ENCODE measurements around the gene MSI2.
A peak's percentile ranks its signal among the peaks of the same experiment; 100 is the strongest.

The MSI2 gene

DNA sequence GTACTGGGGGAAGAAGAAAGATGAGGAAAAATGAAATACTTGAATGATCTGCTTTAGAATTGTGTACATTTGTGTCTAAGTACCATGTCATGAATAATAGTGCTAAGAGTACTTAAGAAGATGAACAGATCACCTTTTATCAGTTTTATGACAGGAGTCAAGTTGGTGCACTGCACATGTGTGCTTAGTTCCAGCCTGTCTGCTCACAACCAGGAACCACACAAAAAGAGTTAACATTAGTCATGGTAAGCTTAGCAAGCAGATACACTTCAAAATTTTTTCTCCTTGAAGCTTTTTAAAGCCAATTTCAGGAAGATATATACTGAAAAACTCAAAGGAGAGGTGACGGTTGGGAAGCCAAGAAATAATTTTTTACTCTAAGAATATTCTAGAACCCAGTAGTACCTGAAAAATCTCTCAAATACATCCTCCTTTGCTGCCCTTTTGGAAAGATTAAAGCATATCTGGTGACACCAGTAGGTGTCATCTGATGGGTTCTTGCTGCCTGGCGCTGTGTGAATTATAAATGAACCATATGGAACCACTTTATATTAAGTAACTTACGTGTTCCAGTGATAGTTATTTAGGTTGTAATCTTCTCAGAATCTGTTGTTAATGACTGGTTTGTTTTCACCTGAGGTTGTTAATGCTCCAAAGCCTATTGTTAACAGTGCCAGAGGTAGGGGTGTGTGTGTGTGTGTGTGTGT is 93.4 kb downstream of the MSI2 start:
- Histone ChIP-seq H2AFZ (ENCODE audit: low read depth, low read length, severe bottlenecking) (no peak overlapping the region), H3K9ac (ENCODE audit: low read length) (no peak overlapping the region), H3K4me3 (ENCODE audit: insufficient read depth, low read length, poor library complexity, severe bottlenecking) (no peak overlapping the region), H3K4me2 (ENCODE audit: low read depth, low read length, poor library complexity, severe bottlenecking) (no peak overlapping the region), H3K79me2 (ENCODE audit: insufficient read depth, low read length) (peaks cover 15% of the 10 kb centered on the region), H3K36me3 (ENCODE audit: low read length) (no peaks in the 10 kb centered on the region; the same call in 1 of the 2 replicates), H3K27me3 (ENCODE audit: low read length) (no peaks in the 10 kb centered on the region), H3K9me3 (ENCODE audit: insufficient read depth, low read length) (no peaks in the 10 kb centered on the region), H3K9me2 (replicated peaks; ENCODE audit: insufficient read depth, low read length) (no peaks in the 10 kb centered on the region), H4K20me1 (ENCODE audit: low read depth, low read length) (no peaks in the 10 kb centered on the region), H3K27ac (ENCODE audit: low read depth, low read length) (no peak overlapping the region), H3F3A (ENCODE audit: insufficient read depth) (peaks cover 20% of the 10 kb centered on the region)
- TF ChIP-seq EZH2phosphoT487 (conservative IDR thresholded peaks at IDR 0.05; ENCODE audit: low read length): no peak

GRCh38 chr17:57350266-57350665 is 93.9 kb downstream of the MSI2 start:
- H3K4me3 ChIP-seq (ENCODE audit: insufficient read depth, low read length, poor library complexity, severe bottlenecking): no peak overlapping the region
- no peak overlapping the region for H3K9ac ChIP-seq (ENCODE audit: low read length)
- no peak overlapping the region for H3K27ac ChIP-seq (ENCODE audit: low read depth, low read length)
- peaks cover 25% of the 10 kb centered on the region for H3F3A ChIP-seq (ENCODE audit: insufficient read depth)
- TF ChIP-seq, protein P1, sequence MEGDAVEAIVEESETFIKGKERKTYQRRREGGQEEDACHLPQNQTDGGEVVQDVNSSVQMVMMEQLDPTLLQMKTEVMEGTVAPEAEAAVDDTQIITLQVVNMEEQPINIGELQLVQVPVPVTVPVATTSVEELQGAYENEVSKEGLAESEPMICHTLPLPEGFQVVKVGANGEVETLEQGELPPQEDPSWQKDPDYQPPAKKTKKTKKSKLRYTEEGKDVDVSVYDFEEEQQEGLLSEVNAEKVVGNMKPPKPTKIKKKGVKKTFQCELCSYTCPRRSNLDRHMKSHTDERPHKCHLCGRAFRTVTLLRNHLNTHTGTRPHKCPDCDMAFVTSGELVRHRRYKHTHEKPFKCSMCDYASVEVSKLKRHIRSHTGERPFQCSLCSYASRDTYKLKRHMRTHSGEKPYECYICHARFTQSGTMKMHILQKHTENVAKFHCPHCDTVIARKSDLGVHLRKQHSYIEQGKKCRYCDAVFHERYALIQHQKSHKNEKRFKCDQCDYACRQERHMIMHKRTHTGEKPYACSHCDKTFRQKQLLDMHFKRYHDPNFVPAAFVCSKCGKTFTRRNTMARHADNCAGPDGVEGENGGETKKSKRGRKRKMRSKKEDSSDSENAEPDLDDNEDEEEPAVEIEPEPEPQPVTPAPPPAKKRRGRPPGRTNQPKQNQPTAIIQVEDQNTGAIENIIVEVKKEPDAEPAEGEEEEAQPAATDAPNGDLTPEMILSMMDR (IDR thresholded peaks at IDR 0.05; ENCODE audit: insufficient read depth, low read length, poor library complexity, severe bottlenecking): no peak
- TF ChIP-seq EZH2phosphoT487 (conservative IDR thresholded peaks at IDR 0.05; ENCODE audit: low read length): no peak
- no peaks in the 10 kb centered on the region for H3K27me3 ChIP-seq (ENCODE audit: low read length)
- H4K20me1 ChIP-seq (ENCODE audit: low read depth, low read length): no peaks in the 10 kb centered on the region
- peaks cover 13% of the 10 kb centered on the region for H3K79me2 ChIP-seq (ENCODE audit: insufficient read depth, low read length)
- H2AFZ ChIP-seq (ENCODE audit: low read depth, low read length, severe bottlenecking): no peak overlapping the region
- no peaks in the 10 kb centered on the region for H3K9me3 ChIP-seq (ENCODE audit: insufficient read depth, low read length)
- no peaks in the 10 kb centered on the region for H3K9me2 ChIP-seq (replicated peaks; ENCODE audit: insufficient read depth, low read length)
- no peak overlapping the region for H3K4me2 ChIP-seq (ENCODE audit: low read depth, low read length, poor library complexity, severe bottlenecking)
- H3K36me3 ChIP-seq (ENCODE audit: low read length): no peaks in the 10 kb centered on the region; the same call in 1 of the 2 replicates

DNA sequence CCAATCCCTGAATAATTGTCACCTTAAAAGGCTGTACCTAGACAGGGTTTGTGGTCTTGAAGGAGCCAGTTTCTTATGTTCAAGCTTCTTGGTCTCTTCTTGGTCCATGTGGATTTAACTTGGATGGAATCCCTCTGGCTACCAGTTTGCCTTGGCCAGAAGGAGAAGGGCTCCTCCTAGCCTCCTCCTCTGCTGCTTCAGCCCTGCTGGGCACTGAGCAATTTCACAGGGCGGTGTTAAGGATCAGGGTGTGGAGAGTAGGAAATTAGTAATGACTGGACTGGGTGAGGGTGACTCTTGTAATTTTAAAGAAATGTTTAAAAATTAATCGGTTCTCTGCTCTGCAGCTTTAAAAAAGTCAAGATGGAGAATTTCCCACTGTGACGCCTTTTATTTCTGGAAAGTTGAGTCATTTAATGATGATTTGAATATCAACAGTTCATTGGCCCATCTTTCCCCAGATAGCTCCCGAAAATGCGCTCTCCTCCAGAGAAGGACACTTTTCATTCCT is 96.4 kb downstream of the MSI2 start:
- H3K9me3 ChIP-seq (ENCODE audit: insufficient read depth, low read length): no peaks in the 10 kb centered on the region
- peak overlapping the region; percentile 99; the same call in 1 of the 2 replicates for H3K27ac ChIP-seq (ENCODE audit: low read depth, low read length)
- no peak overlapping the region for H3K9ac ChIP-seq (ENCODE audit: low read length)
- H3K9me2 ChIP-seq (replicated peaks; ENCODE audit: insufficient read depth, low read length): no peaks in the 10 kb centered on the region
- H4K20me1 ChIP-seq (ENCODE audit: low read depth, low read length): no peaks in the 10 kb centered on the region
- peaks cover 12% of the 10 kb centered on the region for H3K79me2 ChIP-seq (ENCODE audit: insufficient read depth, low read length)
- H3F3A ChIP-seq (ENCODE audit: insufficient read depth): peaks cover 50% of the 10 kb centered on the region
- H3K4me2 ChIP-seq (ENCODE audit: low read depth, low read length, poor library complexity, severe bottlenecking): no peak overlapping the region
- no peak overlapping the region for H3K4me3 ChIP-seq (ENCODE audit: insufficient read depth, low read length, poor library complexity, severe bottlenecking)
- TF ChIP-seq EZH2phosphoT487 (conservative IDR thresholded peaks at IDR 0.05; ENCODE audit: low read length): no peak
- TF ChIP-seq, protein P1 (IDR thresholded peaks at IDR 0.05; ENCODE audit: insufficient read depth, low read length, poor library complexity, severe bottlenecking): no peak
- no peaks in the 10 kb centered on the region for H3K27me3 ChIP-seq (ENCODE audit: low read length)
- no peak overlapping the region for H2AFZ ChIP-seq (ENCODE audit: low read depth, low read length, severe bottlenecking)
- no peaks in the 10 kb centered on the region for H3K36me3 ChIP-seq (ENCODE audit: low read length)

DNA sequence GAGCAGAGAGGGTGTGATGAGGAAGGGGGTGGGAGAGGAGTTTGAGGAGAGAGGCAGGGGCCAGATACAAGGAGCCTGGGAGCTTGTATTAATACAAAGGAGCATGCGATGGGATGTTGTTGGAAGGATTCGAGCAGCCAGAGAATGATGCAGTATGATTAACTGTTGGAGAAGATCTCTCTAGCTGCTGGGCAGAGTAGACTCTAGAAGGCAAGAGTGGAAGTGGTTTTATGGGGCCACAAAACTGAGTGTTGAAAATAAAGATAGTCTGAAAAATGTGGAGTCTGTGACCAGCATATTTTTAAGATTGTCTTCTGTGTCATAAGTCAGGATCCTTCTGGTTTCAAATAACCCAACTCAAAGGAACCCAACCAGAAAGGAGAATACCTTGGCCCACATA is 98.3 kb downstream of the MSI2 start:
- Histone ChIP-seq H3K9ac (ENCODE audit: low read length) (peak overlapping the region; percentile 75), H3K4me3 (ENCODE audit: insufficient read depth, low read length, poor library complexity, severe bottlenecking) (peak overlapping the region; percentile 29), H2AFZ (ENCODE audit: low read depth, low read length, severe bottlenecking) (no peak overlapping the region), H3K9me2 (replicated peaks; ENCODE audit: insufficient read depth, low read length) (no peaks in the 10 kb centered on the region), H3K9me3 (ENCODE audit: insufficient read depth, low read length) (no peaks in the 10 kb centered on the region), H3K27ac (ENCODE audit: low read depth, low read length) (peak overlapping the region; percentile 99), H3K27me3 (ENCODE audit: low read length) (no peaks in the 10 kb centered on the region), H3F3A (ENCODE audit: insufficient read depth) (peaks cover 58% of the 10 kb centered on the region), H3K36me3 (ENCODE audit: low read length) (no peaks in the 10 kb centered on the region), H4K20me1 (ENCODE audit: low read depth, low read length) (no peaks in the 10 kb centered on the region), H3K79me2 (ENCODE audit: insufficient read depth, low read length) (peaks cover 32% of the 10 kb centered on the region), H3K4me2 (ENCODE audit: low read depth, low read length, poor library complexity, severe bottlenecking) (peak overlapping the region; percentile 93)
- TF ChIP-seq, protein P1 (IDR thresholded peaks at IDR 0.05; ENCODE audit: insufficient read depth, low read length, poor library complexity, severe bottlenecking): no peak
- TF ChIP-seq EZH2phosphoT487 (conservative IDR thresholded peaks at IDR 0.05; ENCODE audit: low read length): no peak

Data from SU-DHL-6 (cell line).